Cardiac fibroblast (primary cell): ENCODE results near the gene RPGRIP1L.

ENCODE experiments used
- DNase-seq, 2 donors: peaks; one replicate each; pipeline versions ENCODE4 v3.0.0 to v3.0.0-alpha.2; 2010; ENCODE audit warnings: low read depth in 2 of 2
- H3K4me3 ChIP-seq, 2 donors: replicated peaks in 1 of 2; 1 replicate in 1 of 2; 2 replicates in 1 of 2; pipeline ENCODE4 v1.5.1; 2011; ENCODE audit warnings: low read depth in 2 of 2, low read length in 2 of 2, mild to moderate bottlenecking in 2 of 2, moderate library complexity in 1 of 2
- TF ChIP-seq, protein P1 (sequence below): IDR thresholded peaks from one replicate; pipeline ENCODE4 v1.5.1; 2011; ENCODE audit warnings: low read depth, mild to moderate bottlenecking, low read length, inconsistent platforms

The RPGRIP1L gene

DNA sequence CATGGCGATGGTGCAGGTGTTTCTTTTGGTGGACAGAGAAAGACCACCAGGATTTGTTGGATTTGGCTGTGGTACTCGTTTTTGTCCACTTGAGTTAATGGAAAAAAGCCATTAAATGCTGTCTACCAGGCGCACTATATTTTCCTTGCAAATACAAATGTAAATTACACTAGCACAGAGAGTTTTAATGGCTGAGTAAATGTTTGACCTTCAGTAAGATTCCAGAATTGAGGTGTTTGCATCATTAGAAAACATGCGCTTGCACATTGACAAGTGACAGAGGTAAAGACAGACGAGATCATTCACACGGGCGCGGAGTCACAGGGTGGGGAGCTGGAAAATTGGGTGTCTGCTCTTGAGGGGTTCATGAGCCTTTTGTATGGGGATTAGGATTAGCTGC is 147.1 kb downstream of the RPGRIP1L start:
- DNase-seq: no peak
- TF ChIP-seq, protein P1, sequence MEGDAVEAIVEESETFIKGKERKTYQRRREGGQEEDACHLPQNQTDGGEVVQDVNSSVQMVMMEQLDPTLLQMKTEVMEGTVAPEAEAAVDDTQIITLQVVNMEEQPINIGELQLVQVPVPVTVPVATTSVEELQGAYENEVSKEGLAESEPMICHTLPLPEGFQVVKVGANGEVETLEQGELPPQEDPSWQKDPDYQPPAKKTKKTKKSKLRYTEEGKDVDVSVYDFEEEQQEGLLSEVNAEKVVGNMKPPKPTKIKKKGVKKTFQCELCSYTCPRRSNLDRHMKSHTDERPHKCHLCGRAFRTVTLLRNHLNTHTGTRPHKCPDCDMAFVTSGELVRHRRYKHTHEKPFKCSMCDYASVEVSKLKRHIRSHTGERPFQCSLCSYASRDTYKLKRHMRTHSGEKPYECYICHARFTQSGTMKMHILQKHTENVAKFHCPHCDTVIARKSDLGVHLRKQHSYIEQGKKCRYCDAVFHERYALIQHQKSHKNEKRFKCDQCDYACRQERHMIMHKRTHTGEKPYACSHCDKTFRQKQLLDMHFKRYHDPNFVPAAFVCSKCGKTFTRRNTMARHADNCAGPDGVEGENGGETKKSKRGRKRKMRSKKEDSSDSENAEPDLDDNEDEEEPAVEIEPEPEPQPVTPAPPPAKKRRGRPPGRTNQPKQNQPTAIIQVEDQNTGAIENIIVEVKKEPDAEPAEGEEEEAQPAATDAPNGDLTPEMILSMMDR: no peak
- H3K4me3 ChIP-seq: no peak overlapping the region

DNA sequence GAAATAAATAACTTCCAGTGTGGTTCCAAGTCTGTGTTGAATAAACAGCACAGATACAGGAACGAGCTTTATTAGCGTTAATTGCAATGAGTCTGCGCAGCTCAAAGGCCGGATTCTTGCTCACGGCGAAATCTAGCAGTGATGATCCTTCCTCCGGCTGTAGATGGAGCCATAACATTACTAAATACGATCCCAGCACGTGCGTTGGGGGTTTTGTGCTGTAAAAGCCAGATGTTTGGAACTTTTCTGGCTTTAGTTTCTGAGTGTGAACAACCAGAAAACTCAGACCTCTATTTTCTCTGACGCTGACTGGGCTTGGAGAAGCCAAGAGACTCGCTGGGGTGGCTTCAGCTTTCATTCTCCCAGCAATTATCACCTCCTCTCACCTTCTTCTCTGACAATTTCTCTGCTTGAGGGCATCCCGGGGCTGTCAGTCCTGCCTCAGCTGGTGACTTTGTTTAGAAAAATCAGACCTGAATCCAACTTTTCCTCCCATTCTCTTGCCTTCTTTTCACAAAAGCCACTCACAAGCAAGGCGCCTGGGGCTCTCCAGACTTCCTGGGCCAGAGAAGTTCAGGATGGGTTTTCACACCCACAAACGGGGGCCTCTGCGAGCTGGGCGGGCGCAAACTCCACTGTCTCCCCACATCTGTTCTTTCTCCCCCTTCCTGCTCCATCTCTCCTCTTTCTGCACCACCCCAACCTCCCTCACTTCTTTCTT is 153.5 kb downstream of the RPGRIP1L start:
- TF ChIP-seq, protein P1: peak; percentile 69
- DNase-seq: peak; percentile 87 to 89
- no peak overlapping the region for H3K4me3 ChIP-seq
